ENCODE data around the gene SOX1. TPM values are rescaled to one million over a fixed set of nuclear protein-coding genes. Genes with fewer than 3 reads are reported as not detected.

Gene SOX1
- total and polyA plus RNA-seq, 2 of the 13 experiments (the other 11 are each of a cell fraction or from before 2014, with no cell fraction given), result not detected

GRCh38 chr13:112060899-112061366, 6.0 kb upstream of the SOX1 start:
- FAIRE-seq, result no peak
- no peak for DNase-seq (ENCODE audit: low spot score)
- in situ Hi-C loops (cut with HindIII; ENCODE audit: extremely low pct_ligation_motif_present, low pct_unique_long_range_greater_than_20kb) (no loop called here), intact Hi-C loops (cut with micrococcal nuclease; ENCODE audit: unreplicated experiment) (no loop called here)
- WGBS (ENCODE audit: low lambda C conversion rate), result 29% methylated on average over 9 of the region's 29 CpGs
- no peak overlapping the region for H3K4me2 ChIP-seq (ENCODE audit: low read depth, low read length)
- no peak overlapping the region for H2AFZ ChIP-seq (ENCODE audit: low read length)
- TF ChIP-seq ZNF768 (CRISPR knock-in tag; IDR thresholded peaks at IDR 0.05) (no peak), ZNF230 (CRISPR knock-in tag; IDR thresholded peaks at IDR 0.05) (no peak), ZNF207 (IDR thresholded peaks at IDR 0.05; ENCODE audit: borderline replicate concordance) (no peak)
- H3K79me2 ChIP-seq (ENCODE audit: insufficient read depth, low read length), result no peaks in the 10 kb centered on the region
- H3K4me3 ChIP-seq (replicated peaks in 1 of 3; ENCODE audit: insufficient read depth in 1 of 3, low read depth in 2 of 3, low read length in 3 of 3), result no peak overlapping the region
- no peaks in the 10 kb centered on the region for H3K9me3 ChIP-seq (ENCODE audit: low read length)
- no peak for ATAC-seq
- no peak overlapping the region for H3K27ac ChIP-seq (ENCODE audit: extremely low read length, insufficient read depth, low read length)
- POLR2A ChIA-PET, result no interaction called here
- H3K27me3 ChIP-seq (ENCODE audit: control insufficient read depth in 1 of 2, insufficient read depth in 2 of 2, low read length in 2 of 2), result peaks cover 6 to 59% of the 10 kb centered on the region in 2 experiments; a peak in 4 of 5 replicates
- CTCF ChIA-PET (ENCODE audit: low intra/inter-chr PET ratio, low total read pairs), result no interaction called here
- no TSS peak for BruUV-seq (replicated peaks)
- no peak overlapping the region for H3K9ac ChIP-seq (ENCODE audit: insufficient read depth, low read depth, low read length)
- no peaks in the 10 kb centered on the region for H3K36me3 ChIP-seq (replicated peaks in 1 of 2; ENCODE audit: control insufficient read depth in 1 of 2, insufficient read depth in 2 of 2, low read length in 2 of 2)
- no peaks in the 10 kb centered on the region for H4K20me1 ChIP-seq (ENCODE audit: insufficient read depth, low read length)
- H3K4me1 ChIP-seq (ENCODE audit: insufficient read depth, low read length), result no peaks in the 10 kb centered on the region

GRCh38 chr13:112061367-112062061, 5.4 kb upstream of the SOX1 start:
- in situ Hi-C loops (cut with HindIII; ENCODE audit: extremely low pct_ligation_motif_present, low pct_unique_long_range_greater_than_20kb) (no loop called here), intact Hi-C loops (cut with micrococcal nuclease; ENCODE audit: unreplicated experiment) (no loop called here)
- DNase-seq (ENCODE audit: low spot score) (no peak), ATAC-seq (no peak), FAIRE-seq (no peak)
- Histone ChIP-seq H3K4me2 (ENCODE audit: low read depth, low read length) (no peak overlapping the region), H3K36me3 (replicated peaks in 1 of 2; ENCODE audit: control insufficient read depth in 1 of 2, insufficient read depth in 2 of 2, low read length in 2 of 2) (no peaks in the 10 kb centered on the region), H3K79me2 (ENCODE audit: insufficient read depth, low read length) (no peaks in the 10 kb centered on the region), H3K9me3 (ENCODE audit: low read length) (no peaks in the 10 kb centered on the region), H3K27me3 (ENCODE audit: control insufficient read depth in 1 of 2, insufficient read depth in 2 of 2, low read length in 2 of 2) (peaks cover 6 to 59% of the 10 kb centered on the region in 2 experiments; a peak in 4 of 5 replicates), H3K9ac (ENCODE audit: insufficient read depth, low read depth, low read length) (no peak overlapping the region), H4K20me1 (ENCODE audit: insufficient read depth, low read length) (no peaks in the 10 kb centered on the region), H3K27ac (ENCODE audit: extremely low read length, insufficient read depth, low read length) (no peak overlapping the region), H2AFZ (ENCODE audit: low read length) (no peak overlapping the region), H3K4me1 (ENCODE audit: insufficient read depth, low read length) (no peaks in the 10 kb centered on the region), H3K4me3 (replicated peaks in 1 of 3; ENCODE audit: insufficient read depth in 1 of 3, low read depth in 2 of 3, low read length in 3 of 3) (no peak overlapping the region)
- BruUV-seq (replicated peaks), result no TSS peak
- CTCF ChIA-PET (ENCODE audit: low intra/inter-chr PET ratio, low total read pairs), result no interaction called here
- POLR2A ChIA-PET, result no interaction called here
- 21% methylated on average over 20 of the region's 52 CpGs for WGBS (ENCODE audit: low lambda C conversion rate)
- TF ChIP-seq MNT (IDR thresholded peaks at IDR 0.05) (no peak), PREB (CRISPR knock-in tag; IDR thresholded peaks at IDR 0.05) (no peak), NONO (IDR thresholded peaks at IDR 0.05) (no peak), NONO (CRISPR knock-in tag; conservative IDR thresholded peaks at IDR 0.05) (no peak), SNAPC2 (CRISPR knock-in tag; IDR thresholded peaks at IDR 0.05) (no peak), IRF1 (CRISPR knock-in tag; IDR thresholded peaks at IDR 0.05; ENCODE audit: low read depth) (no peak), NKX3-1 (CRISPR knock-in tag; IDR thresholded peaks at IDR 0.05) (no peak)
